GM03348 (cell line): ENCODE results near the gene RBM19.

ENCODE experiments used
- DNase-seq: peaks from one replicate; pipeline ENCODE4 v3.0.0; 2012; ENCODE audit warnings: low spot score

RBM19 gene

DNA sequence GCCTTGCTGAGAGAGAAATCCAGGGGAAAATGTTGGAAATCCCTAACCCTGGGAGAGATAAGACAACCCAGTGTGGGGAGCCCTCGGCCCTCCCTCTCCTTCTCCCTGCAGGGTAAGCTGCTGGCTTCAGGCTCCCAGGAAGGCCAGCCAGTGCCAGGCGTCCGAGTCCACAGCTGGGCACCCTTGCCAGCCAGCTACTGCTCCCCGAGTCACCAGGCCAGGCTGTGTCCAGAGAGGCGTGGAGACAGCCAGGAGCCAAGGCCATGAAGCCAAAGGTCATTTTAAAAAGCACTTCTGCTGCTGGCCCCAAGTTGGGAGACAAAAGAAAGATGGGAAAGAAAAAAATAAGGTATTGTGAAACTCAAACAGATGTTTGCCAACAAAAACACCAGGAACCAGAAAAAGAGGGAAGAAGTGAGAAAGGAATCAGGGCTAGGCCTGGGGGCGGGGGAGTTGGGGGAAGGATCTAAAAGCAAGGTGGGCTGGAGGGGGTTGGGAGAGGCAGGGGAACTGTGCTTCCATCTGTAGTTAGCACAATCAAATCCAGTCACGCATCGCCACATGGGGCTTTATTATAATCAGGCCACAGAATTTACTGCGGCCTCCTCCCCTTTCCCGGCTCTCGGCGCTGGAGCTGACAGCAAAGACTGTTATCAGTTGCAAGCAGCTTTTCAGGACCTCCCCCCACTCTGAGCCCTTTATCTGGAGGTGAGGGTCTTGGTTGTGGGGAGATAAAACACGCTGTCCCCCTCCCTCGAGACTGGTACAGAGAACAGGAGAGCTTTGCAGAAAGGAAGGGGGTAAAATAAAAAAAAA lies 33.5 kb downstream of the RBM19 start:
- DNase-seq, result peak; percentile 53

GRCh38 chr12:113931517-113931916 lies 34.6 kb downstream of the RBM19 start:
- DNase-seq, result no peak

DNA sequence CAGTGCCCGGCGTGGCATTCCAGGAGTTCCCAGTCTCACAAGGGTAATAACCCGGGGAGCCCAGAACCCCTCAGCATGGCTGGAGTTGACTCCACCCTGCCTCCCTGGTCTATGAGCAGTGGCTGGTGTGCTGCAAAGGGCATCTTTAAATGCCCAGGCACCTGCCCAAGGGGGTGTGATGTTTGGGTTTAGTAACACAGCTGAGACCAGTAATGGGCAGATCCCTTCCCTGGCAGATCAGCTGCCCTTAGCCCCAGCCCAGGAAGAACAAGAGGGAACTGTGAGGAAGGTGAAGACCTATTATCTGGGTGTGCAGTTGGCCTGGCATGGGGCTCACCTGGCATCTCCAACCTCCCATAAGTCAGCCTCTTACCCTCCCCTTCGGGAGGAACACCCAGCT lies 35.9 kb downstream of the RBM19 start:
- no peak for DNase-seq

GRCh38 chr12:113929312-113929989 lies 36.7 kb downstream of the RBM19 start:
- DNase-seq, result no peak

- DNase-seq, result no peak
Measured at GRCh38 chr12:113926788-113927187, 39.3 kb downstream of the RBM19 start.

- no peak for DNase-seq
Measured at GRCh38 chr12:113924341-113924740, 41.8 kb downstream of the RBM19 start.

GRCh38 chr12:113923251-113923650 lies 42.9 kb downstream of the RBM19 start:
- DNase-seq, result no peak

DNA sequence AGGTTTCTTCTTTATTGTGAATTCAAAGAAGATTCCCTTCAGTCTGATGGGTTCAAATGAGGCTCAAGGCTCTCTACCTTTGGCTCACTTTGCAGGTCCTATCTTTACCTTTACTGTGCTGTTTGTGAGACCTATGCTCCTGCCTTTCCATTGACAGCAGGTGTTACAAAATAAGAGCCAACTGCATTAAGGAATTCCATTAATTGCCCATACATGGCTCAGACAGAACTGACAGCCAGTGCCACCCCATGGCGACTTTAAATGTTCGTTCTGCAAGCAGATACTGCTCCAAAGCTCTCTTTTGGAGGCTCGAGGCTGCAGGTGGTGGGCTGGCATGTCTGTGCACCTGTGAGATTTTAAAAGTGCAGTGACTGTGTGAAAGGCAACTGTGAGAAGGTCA lies 44.7 kb downstream of the RBM19 start:
- no peak for DNase-seq

DNA sequence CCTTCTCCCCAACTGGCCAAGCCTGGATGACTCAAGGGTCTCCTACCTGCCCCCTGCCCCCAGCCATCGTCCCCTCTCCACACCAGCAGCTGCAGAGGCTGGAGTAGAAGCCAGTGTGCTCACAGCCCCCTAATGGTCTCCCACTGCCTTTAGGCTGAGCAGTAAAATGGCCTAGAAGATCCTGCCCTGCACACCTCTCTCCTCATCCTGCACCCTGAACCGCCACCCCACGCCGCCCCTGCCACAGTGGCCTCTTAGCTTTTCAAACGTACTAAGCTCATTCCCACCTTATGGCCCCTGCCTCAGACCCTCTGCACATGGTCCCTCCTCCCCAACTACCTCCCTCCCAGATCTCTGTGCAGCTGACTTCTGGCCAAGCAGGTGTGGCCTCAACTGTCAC lies 46.3 kb downstream of the RBM19 start:
- DNase-seq, result no peak

- no peak for DNase-seq
Measured at GRCh38 chr12:113918306-113918705, 47.8 kb downstream of the RBM19 start.

GRCh38 chr12:113917393-113917792 lies 48.7 kb downstream of the RBM19 start:
- DNase-seq, result no peak

- DNase-seq, result no peak
Measured at GRCh38 chr12:113914806-113915205, 51.3 kb downstream of the RBM19 start.

DNA sequence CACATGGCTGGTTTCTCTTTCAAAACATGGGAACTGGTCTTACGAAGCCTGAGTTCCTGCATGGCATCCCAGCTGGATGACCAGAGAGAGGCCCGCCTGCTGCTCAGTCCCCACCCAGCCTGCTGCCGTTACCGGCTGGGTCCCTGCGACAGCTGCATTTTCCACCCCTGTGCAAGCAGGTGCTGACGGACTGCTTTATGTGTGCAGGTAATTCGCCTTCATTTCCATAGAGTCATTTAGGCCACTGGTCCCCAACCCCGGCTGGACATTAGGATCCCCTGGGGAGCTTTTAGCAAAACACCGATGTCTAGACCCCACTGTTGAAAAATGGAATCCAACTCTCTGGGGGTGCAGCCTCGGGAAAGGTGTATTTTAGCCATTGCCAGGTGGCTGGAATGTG lies 51.9 kb downstream of the RBM19 start:
- no peak for DNase-seq

- peak; percentile 83 for DNase-seq
Measured at GRCh38 chr12:113912760-113913329, 53.3 kb downstream of the RBM19 start.

DNA sequence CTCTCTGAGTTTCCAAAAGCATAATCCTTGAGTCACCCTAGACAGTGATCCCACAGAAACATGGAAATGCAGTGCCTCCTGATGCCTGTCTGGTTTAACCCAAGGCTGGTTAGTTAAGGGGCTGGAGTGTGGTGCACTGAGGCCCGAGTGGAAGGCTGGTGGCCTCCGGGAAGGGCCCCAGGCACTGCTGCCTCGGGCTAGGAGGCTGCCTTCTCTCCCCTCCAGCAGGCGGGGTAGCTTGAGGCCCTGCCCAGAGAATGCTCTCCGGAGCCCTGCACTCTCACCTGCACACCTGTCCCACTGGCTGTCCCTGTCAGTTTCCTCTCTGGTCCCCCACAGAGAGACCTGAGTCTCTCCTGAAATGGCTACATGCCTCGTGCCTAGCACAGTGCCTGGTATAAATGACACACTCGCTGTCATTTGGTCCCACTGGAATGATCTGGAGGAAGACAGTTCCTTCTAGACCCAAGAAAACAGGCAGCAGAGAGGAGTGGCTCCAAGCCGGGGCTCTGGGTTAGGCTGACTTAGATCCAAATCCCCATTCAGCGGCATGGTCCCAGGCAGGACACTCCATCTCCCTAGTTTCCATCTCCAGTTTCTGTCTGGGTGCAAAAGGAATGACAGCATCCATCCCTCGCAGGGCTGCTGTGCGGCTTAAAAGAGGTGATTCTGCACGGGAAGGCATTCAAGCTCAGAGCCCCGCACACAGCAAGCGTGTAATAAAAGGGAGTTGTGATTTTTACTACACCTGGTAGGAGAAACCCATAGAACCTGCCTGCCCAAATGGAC lies 54.0 kb downstream of the RBM19 start:
- DNase-seq, result no peak

DNA sequence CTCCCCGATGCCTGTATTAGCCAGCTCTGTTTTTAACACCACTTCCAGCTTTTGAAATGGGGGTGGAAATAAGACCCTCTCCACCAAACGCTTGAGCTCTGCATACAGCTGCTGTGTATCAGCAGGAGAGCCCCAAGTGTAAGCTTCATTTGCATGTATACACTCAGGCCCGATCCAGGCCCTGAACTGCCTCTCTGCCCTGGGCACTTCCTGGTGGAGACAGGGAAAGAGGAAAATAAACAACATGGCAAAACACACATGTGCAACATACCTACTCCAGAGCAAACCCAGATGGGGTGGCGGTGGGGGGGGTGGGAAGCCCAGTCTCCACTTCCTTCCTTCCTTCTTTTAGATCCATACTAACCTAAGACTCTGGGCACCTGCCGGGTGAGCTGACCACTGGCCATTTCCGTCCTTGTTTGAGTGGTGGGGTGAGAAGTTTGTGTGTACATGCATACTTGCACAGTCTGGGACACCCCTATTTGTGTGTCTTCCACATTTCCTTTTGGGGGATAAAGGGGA lies 55.3 kb downstream of the RBM19 start:
- DNase-seq, result no peak

- no peak for DNase-seq
Measured at GRCh38 chr12:113909776-113910420, 56.2 kb downstream of the RBM19 start.

GRCh38 chr12:113908584-113909100 lies 57.5 kb downstream of the RBM19 start:
- DNase-seq, result no peak

DNA sequence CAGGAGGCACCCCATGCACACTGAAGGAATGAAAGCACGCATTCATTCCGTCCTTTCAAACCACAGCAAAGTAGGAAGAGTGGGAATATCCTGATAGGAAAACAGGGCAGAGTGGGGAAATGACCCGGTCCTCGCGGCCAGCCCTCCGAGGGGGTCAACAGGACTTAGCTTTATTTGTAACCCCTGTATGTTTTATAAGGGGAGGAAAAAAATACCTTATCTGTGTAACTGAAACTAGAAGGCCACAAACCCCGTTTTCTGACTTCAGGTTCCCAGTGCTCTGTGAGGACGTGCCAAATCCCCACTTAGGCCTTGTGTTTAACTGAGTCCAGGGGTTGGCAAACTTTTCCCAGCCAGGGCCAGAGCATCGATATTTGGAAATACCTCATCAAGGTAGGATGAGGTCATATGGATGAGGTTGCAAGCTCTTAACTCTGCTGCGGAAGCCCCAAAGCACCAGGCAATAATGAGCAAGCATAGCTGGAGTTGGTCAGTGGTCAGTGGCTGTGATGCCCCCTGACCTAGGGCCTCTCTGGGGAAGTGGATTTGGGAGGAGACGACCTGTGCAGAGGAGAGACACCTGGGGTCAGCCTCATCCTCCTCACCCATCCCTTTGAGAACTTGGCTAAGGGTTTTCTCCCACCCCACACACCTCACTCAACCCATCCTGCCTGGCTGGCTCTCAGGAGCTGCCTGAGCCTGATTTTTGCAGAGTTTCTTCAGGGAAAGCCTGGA lies 58.5 kb downstream of the RBM19 start:
- no peak for DNase-seq

DNA sequence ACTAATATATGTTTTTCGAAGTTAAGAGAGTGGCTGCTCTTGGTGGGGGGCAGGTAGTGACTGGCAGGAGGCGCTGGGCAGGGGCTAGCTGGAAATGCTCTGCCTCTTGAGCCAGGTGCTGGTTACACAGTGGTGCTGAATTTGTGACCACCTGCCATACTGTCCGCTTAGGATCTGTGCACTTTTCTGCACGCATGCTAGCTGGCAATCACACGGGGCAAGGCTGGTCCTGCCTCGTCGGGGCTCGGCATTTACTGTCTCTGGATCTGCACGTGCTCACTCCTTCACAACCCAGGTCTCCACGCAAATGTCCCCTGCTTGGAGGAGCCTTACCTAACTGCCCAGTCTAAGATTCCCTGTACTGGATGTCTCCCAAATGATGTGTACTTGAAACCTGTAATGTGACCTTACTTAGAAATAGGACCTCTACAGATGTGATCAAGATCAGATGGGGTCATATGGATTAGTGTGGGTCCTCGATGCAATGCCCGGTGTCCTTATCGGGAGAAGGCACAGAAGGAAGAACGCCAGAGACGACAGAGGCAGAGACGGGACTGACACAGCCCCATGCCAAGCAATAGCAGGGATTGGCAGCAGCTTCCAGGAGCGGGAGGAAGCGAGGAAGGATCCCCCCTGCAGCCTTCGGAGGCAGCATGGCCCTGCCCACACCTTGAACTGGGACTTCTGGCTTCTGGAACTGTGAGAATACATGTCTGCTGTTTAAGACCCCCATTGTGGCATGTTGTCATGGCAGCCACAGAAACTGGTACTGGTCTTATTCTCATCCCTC lies 59.5 kb downstream of the RBM19 start:
- DNase-seq, result no peak
